HepG2 (cell line): ENCODE results near the gene SYTL5. TPM values are rescaled to one million over a fixed set of nuclear protein-coding genes. Genes with fewer than 3 reads are reported as not detected.

Experiments used
- ATF1 ChIP-seq: IDR thresholded peaks from 2 replicates; pipeline ENCODE4 v1.6.1; 2016; ENCODE audit warnings: mild to moderate bottlenecking, control low read depth
- ATF7 ChIP-seq, 2 experiments: fragments of 450-650 bp in 1 of 2; sonication (generic) in 1 of 2; formaldehyde crosslinking in 1 of 2; IDR thresholded peaks; 2 replicates each; pipeline versions ENCODE4 v1.4.0 to v1.6.1; 2016 to 2020; ENCODE audit warnings: antibody characterized with exemption in 1 of 2, mild to moderate bottlenecking in 1 of 2, missing genetic modification reagents in 1 of 2
- DRAP1 ChIP-seq: IDR thresholded peaks from 2 replicates; pipeline ENCODE4 v1.6.1; 2016; ENCODE audit warnings: missing genetic modification reagents, missing compliant biosample characterization
- GMEB1 ChIP-seq: sonication (generic); formaldehyde crosslinking; IDR thresholded peaks from 2 replicates; pipeline ENCODE4 v1.5.1; 2020; ENCODE audit warnings: missing genetic modification reagents, mild to moderate bottlenecking, borderline replicate concordance
- KAT2B ChIP-seq: fragments of 150-350 bp; IDR thresholded peaks from 2 replicates; pipeline ENCODE4 v1.6.1; 2014; ENCODE audit warnings: low read depth, low read length, borderline replicate concordance
- PLSCR1 ChIP-seq: sonication (generic); formaldehyde crosslinking; IDR thresholded peaks from 2 replicates; pipeline ENCODE4 v1.5.0; 2020; ENCODE audit warnings: missing genetic modification reagents, mild to moderate bottlenecking, borderline replicate concordance
- ZFP36L1 ChIP-seq: sonication (generic); formaldehyde crosslinking; IDR thresholded peaks from 2 replicates; pipeline ENCODE4 v1.8.0; 2022; ENCODE audit warnings: mild to moderate bottlenecking, missing genetic modification reagents, moderate library complexity
- ZNF235 ChIP-seq: sonication (generic); formaldehyde crosslinking; IDR thresholded peaks from 2 replicates; pipeline ENCODE4 v1.8.1; 2023; ENCODE audit warnings: mild to moderate bottlenecking, missing genetic modification reagents, borderline replicate concordance
- ZNF264 ChIP-seq: sonication (generic); formaldehyde crosslinking; IDR thresholded peaks from 2 replicates; pipeline ENCODE4 v1.4.0; 2020; ENCODE audit warnings: missing genetic modification reagents
- ZNF574 ChIP-seq: sonication (generic); formaldehyde crosslinking; IDR thresholded peaks from 2 replicates; pipeline ENCODE4 v1.4.0; 2020; ENCODE audit warnings: missing genetic modification reagents
- ZNF710 ChIP-seq: sonication (generic); formaldehyde crosslinking; IDR thresholded peaks from 2 replicates; pipeline ENCODE4 v1.5.0; 2020; ENCODE audit warnings: mild to moderate bottlenecking, missing genetic modification reagents, borderline replicate concordance
- polyA plus RNA-seq, 8 experiments: library from polyadenylated mRNA; depleted of rRNA in 3 of 8; stranded (reverse) in 7 of 8; unstranded in 1 of 8; fragments of >200 nt; fragmentation: Illumina TruSeq in 4 of 8; extraction: Trizol in 4 of 8; gene quantifications; 2 replicates each; pipeline versions ENCODE4 v1.2.1 to v1.2.3, GENCODE V29; 2011 to 2016; ENCODE audit warnings: low read depth in 4 of 8, missing spikeins in 1 of 8, mixed read lengths in 1 of 8; ENCODE audit not compliant: insufficient read depth in 1 of 8
- total RNA-seq, 5 experiments: library from RNA; depleted of rRNA; stranded (reverse); fragments of >200 nt; fragmentation: Illumina TruSeq; extraction: Trizol; gene quantifications; 2 replicates each; pipeline ENCODE4 v1.2.3, GENCODE V29; 2016; ENCODE audit warnings: low read depth in 1 of 5

Gene SYTL5
- total and polyA plus RNA-seq, 2 of the 13 experiments (the other 11 are each of a cell fraction or from before 2014, with no cell fraction given), result not detected

- TF ChIP-seq ZNF574 (CRISPR knock-in tag), result no peak
- TF ChIP-seq KAT2B, result no peak
- no peak for TF ChIP-seq ZNF235 (CRISPR knock-in tag)
- TF ChIP-seq GMEB1 (CRISPR knock-in tag), result no peak
- no peak for TF ChIP-seq ATF7 (IDR thresholded peaks at IDR 0.05)
- TF ChIP-seq ATF7 (CRISPR knock-in tag; IDR thresholded peaks at IDR 0.05), result no peak
- no peak for TF ChIP-seq ATF1
- no peak for TF ChIP-seq ZNF710 (CRISPR knock-in tag)
- no peak for TF ChIP-seq ZFP36L1 (CRISPR knock-in tag)
- TF ChIP-seq DRAP1 (CRISPR knock-in tag), result no peak
- TF ChIP-seq ZNF264 (CRISPR knock-in tag), result no peak
- no peak for TF ChIP-seq PLSCR1 (CRISPR knock-in tag)
These were observed 32.1 kb downstream of the SYTL5 start (continued) for GRCh38 chrX:38038501-38038900.
